H1 (cell line): ENCODE data around the gene DPM2. TPM values are rescaled to one million over a fixed set of nuclear protein-coding genes. Genes with fewer than 3 reads are reported as not detected.

Experiments used
- CTCF ChIA-PET: fragments of 300-600 bp; sonication (Branson Sonifier 250); formaldehyde crosslinking; loops from one replicate; lab custom pipeline; 2021; ENCODE audit not compliant: partially characterized antibody; lab: Charles Lee
- POLR2A ChIA-PET: fragments of 300-600 bp; sonication (Branson Sonifier 250); formaldehyde crosslinking; loops from one replicate; lab custom pipeline; 2021; ENCODE audit warnings: inconsistent platforms; ENCODE audit not compliant: partially characterized antibody; lab: Charles Lee
- DNase-seq, 2 experiments: peaks; one replicate each; pipeline versions ENCODE4 v3.0.0 to v3.0.0-alpha.2; 2010 to 2022; ENCODE audit warnings: low spot score in 2 of 2, low read depth in 1 of 2, mixed read lengths in 1 of 2
- FAIRE-seq: peaks from 2 replicates; lab custom pipeline; 2011; peaks lifted over from hg19 to GRCh38; lab: Jason Lieb, UNC
- H2AFZ ChIP-seq: 2 replicates; pipeline ENCODE4 v1.8.1; 2012; ENCODE audit warnings: low read length, inconsistent platforms
- H2AK5ac ChIP-seq: 2 replicates; pipeline ENCODE4 v1.6.1; 2013; ENCODE audit warnings: low read depth, low read length
- H2BK120ac ChIP-seq: replicated peaks from 2 replicates; pipeline ENCODE3; 2013; ENCODE audit warnings: low read depth, low read length, inconsistent platforms
- H2BK12ac ChIP-seq: 2 replicates; pipeline ENCODE4 v1.6.1; 2013; ENCODE audit warnings: low read depth, low read length
- H2BK15ac ChIP-seq: 2 replicates; pipeline ENCODE4 v1.6.1; 2013; ENCODE audit warnings: low read length
- H2BK20ac ChIP-seq: 2 replicates; pipeline ENCODE4 v1.6.1; 2013; ENCODE audit warnings: low read length
- H2BK5ac ChIP-seq: 2 replicates; pipeline ENCODE4 v1.6.1; 2013; ENCODE audit warnings: low read depth, low read length
- H3K14ac ChIP-seq: 2 replicates; pipeline ENCODE4 v1.6.1; 2013; ENCODE audit warnings: inconsistent platforms; ENCODE audit not compliant: insufficient read length
- H3K18ac ChIP-seq: 2 replicates; pipeline ENCODE4 v1.6.1; 2013; ENCODE audit warnings: low read length; ENCODE audit errors: extremely low read depth
- H3K23ac ChIP-seq: 2 replicates; pipeline ENCODE4 v1.6.1; 2013; ENCODE audit warnings: inconsistent platforms; ENCODE audit not compliant: insufficient read length
- H3K23me2 ChIP-seq: 2 replicates; pipeline ENCODE4 v1.6.1; 2013; ENCODE audit warnings: low read depth, low read length
- H3K27ac ChIP-seq: 2 replicates; pipeline ENCODE4 v1.6.1; 2011; ENCODE audit warnings: low read depth, low read length, inconsistent platforms
- H3K27me3 ChIP-seq, 4 experiments: replicated peaks in 1 of 4; 1 replicate in 1 of 4; 2 replicates in 3 of 4; pipeline versions ENCODE4 v1.6.1 to v1.8.1; 2011 to 2013; ENCODE audit warnings: low read length in 3 of 4, mild to moderate bottlenecking in 3 of 4, inconsistent platforms in 2 of 4, mixed read lengths in 2 of 4, moderate library complexity in 1 of 4; ENCODE audit not compliant: control insufficient read depth in 3 of 4, insufficient read depth in 3 of 4; ENCODE audit errors: extremely low read depth in 1 of 4
- H3K36me3 ChIP-seq, 4 experiments: 2 replicates each; pipeline versions ENCODE4 v1.6.1 to v1.8.1; 2011 to 2013; ENCODE audit warnings: mild to moderate bottlenecking in 4 of 4, low read length in 3 of 4, moderate library complexity in 2 of 4, control low read depth in 1 of 4, inconsistent platforms in 1 of 4; ENCODE audit not compliant: insufficient read depth in 4 of 4, control insufficient read depth in 2 of 4
- H3K4ac ChIP-seq: replicated peaks from 2 replicates; pipeline ENCODE3; 2013; ENCODE audit warnings: low read length, low read depth, mixed read lengths, inconsistent platforms; ENCODE audit not compliant: insufficient read length
- H3K4me1 ChIP-seq, 4 experiments: replicated peaks in 1 of 4; 1 replicate in 1 of 4; 2 replicates in 3 of 4; pipeline versions ENCODE4 v1.6.1 to v1.8.1; 2011 to 2013; ENCODE audit warnings: low read length in 3 of 4, inconsistent platforms in 2 of 4, mixed read lengths in 1 of 4; ENCODE audit not compliant: insufficient read depth in 4 of 4, control insufficient read depth in 3 of 4
- H3K4me2 ChIP-seq, 2 experiments: 2 replicates each; pipeline versions ENCODE4 v1.6.1 to v1.8.1; 2011 to 2013; ENCODE audit warnings: low read depth in 2 of 2, low read length in 2 of 2, control low read depth in 1 of 2, inconsistent platforms in 1 of 2, mild to moderate bottlenecking in 1 of 2; ENCODE audit not compliant: insufficient read depth in 1 of 2
- H3K4me3 ChIP-seq, 4 experiments: fragments of 200-600, 300-600 bp in 1 of 4; sonication (generic), shearing (Covaris generic), sonication (Bioruptor Twin) in 1 of 4; 2 replicates each; pipeline versions ENCODE4 v1.5.1 to v1.8.1; 2011 to 2016; ENCODE audit warnings: low read length in 4 of 4, low read depth in 3 of 4, control low read depth in 2 of 4, inconsistent platforms in 2 of 4, mild to moderate bottlenecking in 2 of 4, mixed read lengths in 1 of 4, moderate library complexity in 1 of 4; ENCODE audit not compliant: insufficient read depth in 2 of 4; ENCODE audit errors: extremely low read depth in 1 of 4
- H3K56ac ChIP-seq: replicated peaks from 2 replicates; pipeline ENCODE3; 2013; ENCODE audit warnings: low read depth, mild to moderate bottlenecking, mixed read lengths, low read length, inconsistent platforms; ENCODE audit not compliant: insufficient read length
- H3K79me1 ChIP-seq: 2 replicates; pipeline ENCODE4 v1.6.1; 2013; ENCODE audit warnings: low read depth, low read length, control low read depth
- H3K79me2 ChIP-seq, 2 experiments: 2 replicates each; pipeline versions ENCODE4 v1.6.1 to v1.8.1; 2012 to 2013; ENCODE audit warnings: low read length in 2 of 2, mild to moderate bottlenecking in 2 of 2, inconsistent platforms in 1 of 2; ENCODE audit not compliant: insufficient read depth in 2 of 2, control insufficient read depth in 1 of 2
- H3K9ac ChIP-seq, 4 experiments: replicated peaks in 1 of 4; 1 replicate in 1 of 4; 2 replicates in 3 of 4; pipeline versions ENCODE4 v1.6.1 to v1.8.1; 2011 to 2013; ENCODE audit warnings: low read depth in 3 of 4, low read length in 3 of 4, control low read depth in 2 of 4, mild to moderate bottlenecking in 2 of 4, moderate library complexity in 2 of 4, inconsistent platforms in 1 of 4; ENCODE audit errors: extremely low read depth in 1 of 4
- H3K9me3 ChIP-seq, 2 experiments: 2 replicates each; pipeline versions ENCODE4 v1.6.1 to v1.8.1; 2012 to 2013; ENCODE audit warnings: mild to moderate bottlenecking in 2 of 2, moderate library complexity in 2 of 2, control low read depth in 1 of 2, inconsistent platforms in 1 of 2, low read depth in 1 of 2, low read length in 1 of 2, mixed read lengths in 1 of 2; ENCODE audit not compliant: insufficient read depth in 2 of 2
- H4K20me1 ChIP-seq, 2 experiments: replicated peaks in 1 of 2; 2 replicates each; pipeline versions ENCODE3 to v1.8.1; 2011 to 2013; ENCODE audit warnings: inconsistent platforms in 2 of 2, low read length in 2 of 2, mild to moderate bottlenecking in 1 of 2; ENCODE audit not compliant: insufficient read depth in 2 of 2, control insufficient read depth in 1 of 2
- H4K5ac ChIP-seq: 2 replicates; pipeline ENCODE4 v1.6.1; 2013; ENCODE audit warnings: low read length, low read depth, mixed read lengths, inconsistent platforms; ENCODE audit not compliant: insufficient read length
- H4K8ac ChIP-seq: 2 replicates; pipeline ENCODE4 v1.8.0; 2013; ENCODE audit warnings: mild to moderate bottlenecking, moderate library complexity, low read length, inconsistent platforms; ENCODE audit not compliant: insufficient read depth; ENCODE audit errors: extremely low read depth
- H4K91ac ChIP-seq: replicated peaks from 2 replicates; pipeline ENCODE3; 2013; ENCODE audit warnings: low read length, mixed read lengths, inconsistent platforms; ENCODE audit not compliant: insufficient read length
- GABPA ChIP-seq: IDR thresholded peaks from 2 replicates; pipeline ENCODE4 v1.6.1; 2011; ENCODE audit warnings: mild to moderate bottlenecking, low read length, moderate library complexity, borderline replicate concordance; ENCODE audit not compliant: insufficient read depth
- SIRT6 ChIP-seq: IDR thresholded peaks from one replicate; pipeline ENCODE4 v1.7.1; 2012; ENCODE audit warnings: low read length, inconsistent platforms
- SUZ12 ChIP-seq: fragments of 200-600 bp; sonication (generic); IDR thresholded peaks from 2 replicates; pipeline ENCODE4 v1.6.1; 2012; ENCODE audit warnings: mild to moderate bottlenecking, inconsistent platforms, low read length, moderate library complexity, mixed read lengths
- WGBS, 2 experiments: shearing (Covaris generic) in 1 of 2; methylation state at CpG; one replicate each; pipeline versions ENCODE4 v1.1.6 to v1.1.7; 2013 to 2015; ENCODE audit warnings: low lambda C conversion rate in 2 of 2, mixed read lengths in 2 of 2, inconsistent platforms in 1 of 2, low coverage in 1 of 2, missing lambda C conversion rate in 1 of 2; ENCODE audit not compliant: insufficient replicate concordance in 2 of 2, insufficient coverage in 1 of 2, insufficient read length in 1 of 2; ENCODE audit errors: extremely low coverage in 1 of 2, missing lambda C conversion rate in 1 of 2; 5-methylcytosine and 5-hydroxymethylcytosine counted together
- polyA plus RNA-seq, 7 experiments: library from polyadenylated mRNA; depleted of rRNA in 3 of 7; stranded (reverse) in 5 of 7; unstranded in 2 of 7; fragments of >200 nt in 5 of 7; fragments of 200-250 nt in 2 of 7; gene quantifications; 1 replicate in 5 of 7; 2 replicates in 1 of 7; 4 replicates in 1 of 7; pipeline versions ENCODE4 v1.2.1 to v1.2.3, GENCODE V29; 2011 to 2013; ENCODE audit warnings: missing spikeins in 2 of 7, mixed read lengths in 2 of 7
- total RNA-seq: library from RNA; stranded (reverse); fragmentation: NEBNext Ultra II Directional; extraction: Animal tissue kit (Norgen Biotek cat#: 25700); gene quantifications from 2 replicates; pipeline ENCODE4 v1.2.1, GENCODE V29; 2021

The DPM2 gene
- total and polyA plus RNA-seq, 2 of the 8 experiments (the other 6 are each of a cell fraction or from before 2014, with no cell fraction given) = 45.4 to 95.4 TPM

GRCh38 chr9:127893392-127893791, 44.3 kb downstream of the DPM2 start:
- Histone ChIP-seq H2BK15ac (no peak overlapping the region), H3K27ac (no peak overlapping the region), H3K9ac (no peak overlapping the region), H2BK20ac (no peak overlapping the region), H3K23ac (no peak overlapping the region), H3K23me2 (peaks cover under 1% of the 10 kb centered on the region; the same call in 1 of the 2 replicates), H3K18ac (no peak overlapping the region), H3K79me2 (peaks cover 0 to 4% of the 10 kb centered on the region in 2 experiments; a peak in 1 of 4 replicates), H3K56ac (no peak overlapping the region), H2AK5ac (no peak overlapping the region), H4K8ac (no peak overlapping the region), H3K79me1 (peaks cover 10% of the 10 kb centered on the region), H4K20me1 (peaks cover 4 to 15% of the 10 kb centered on the region in 2 experiments), H2AFZ (no peak overlapping the region), H3K36me3 (peaks cover 28 to 46% (median 38%) of the 10 kb centered on the region in 4 experiments), H3K4ac (no peak overlapping the region), H3K27me3 (no peaks in the 10 kb centered on the region), H4K5ac (no peak overlapping the region), H3K4me1 (peaks cover 0 to 21% (median 14%) of the 10 kb centered on the region in 4 experiments; a peak in 6 of 7 replicates), H3K4me3 (no peak overlapping the region), H2BK12ac (no peak overlapping the region), H3K9me3 (no peaks in the 10 kb centered on the region), H3K4me2 (no peak overlapping the region), H3K14ac (no peak overlapping the region), H2BK5ac (no peak overlapping the region), H4K91ac (no peak overlapping the region), H2BK120ac (no peak overlapping the region)
- FAIRE-seq = no peak
- DNase-seq = no peak
- POLR2A ChIA-PET = interaction anchor here (10.1 kb wide), 1 partner anchor 10 kb away, joined by 91 read pairs; no protein-coding TSS in a partner anchor
- WGBS, 2 experiments = 97% methylated on average over 4 of the region's 4 CpGs; no CpG with 5 or more reads in 1 of the 2 experiments
- CTCF ChIA-PET = interaction anchor here (1.4 kb wide), 1 partner anchor 24 kb away, joined by 3 read pairs; no protein-coding TSS in a partner anchor
- TF ChIP-seq GABPA = no peak
- TF ChIP-seq SIRT6 = no peak
- TF ChIP-seq SUZ12 = no peak
